Mesodermal cell (in vitro differentiated cells): Measurements from ENCODE around the gene POLR2L.

Experiments used
- H3K27ac ChIP-seq: 2 replicates; pipeline ENCODE4 v1.7.0; 2013; ENCODE audit warnings: mild to moderate bottlenecking, low read depth, low read length, moderate library complexity; ENCODE audit not compliant: severe bottlenecking
- H3K36me3 ChIP-seq: 2 replicates; pipeline ENCODE4 v1.7.1; 2013; ENCODE audit warnings: mild to moderate bottlenecking, low read length, moderate library complexity; ENCODE audit not compliant: control insufficient read depth, insufficient read depth
- H3K4me1 ChIP-seq: one replicate; pipeline ENCODE4 v1.7.1; 2013; ENCODE audit warnings: mild to moderate bottlenecking, low read length; ENCODE audit not compliant: insufficient read depth, control insufficient read depth, poor library complexity, severe bottlenecking
- H3K4me3 ChIP-seq: 2 replicates; pipeline ENCODE4 v1.7.0; 2013; ENCODE audit warnings: low read length, control low read depth, mild to moderate bottlenecking; ENCODE audit not compliant: insufficient read depth, poor library complexity, severe bottlenecking; ENCODE audit errors: extremely low read depth
- H3K9me3 ChIP-seq: 2 replicates; pipeline ENCODE4 v1.7.1; 2013; ENCODE audit warnings: mild to moderate bottlenecking, low read length, moderate library complexity; ENCODE audit not compliant: control insufficient read depth
- WGBS, 2 experiments: methylation state at CpG; one replicate each; pipeline ENCODE4 v1.1.5; 2013; ENCODE audit warnings: missing lambda C conversion rate in 2 of 2; ENCODE audit not compliant: insufficient coverage in 2 of 2; 5-methylcytosine and 5-hydroxymethylcytosine counted together

Gene POLR2L

DNA sequence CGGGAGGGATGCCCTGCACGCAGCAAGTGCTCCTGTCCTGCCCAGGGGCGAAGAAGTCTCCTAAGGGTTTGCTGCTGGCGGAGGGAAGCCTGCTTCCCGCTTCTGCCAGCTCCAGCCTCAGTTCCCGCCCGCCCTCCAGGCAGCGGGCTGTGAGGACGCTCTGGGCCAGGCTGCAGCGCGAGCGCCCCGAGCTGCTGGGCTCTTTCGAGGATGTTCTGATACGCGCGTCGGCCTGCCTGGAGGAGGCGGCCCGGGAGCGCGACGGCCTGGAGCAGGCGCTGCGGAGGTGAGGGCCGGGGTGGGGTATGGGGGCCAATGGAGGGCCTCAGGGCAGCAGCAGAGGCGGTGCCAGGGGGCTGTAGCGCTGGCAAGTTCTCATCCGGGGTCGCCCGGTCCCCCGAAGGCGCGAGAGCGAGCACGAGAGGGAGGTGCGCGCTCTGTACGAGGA, 12.5 kb downstream of the POLR2L start:
- no peak overlapping the region for H3K27ac ChIP-seq
- no peaks in the 10 kb centered on the region for H3K9me3 ChIP-seq
- peaks cover 4% of the 10 kb centered on the region for H3K36me3 ChIP-seq
- peaks cover 51% of the 10 kb centered on the region for H3K4me1 ChIP-seq
- H3K4me3 ChIP-seq: peak overlapping the region; percentile 31
- WGBS, 2 experiments: 1 to 2% methylated on average over 38 to 39 of the region's 39 CpGs

DNA sequence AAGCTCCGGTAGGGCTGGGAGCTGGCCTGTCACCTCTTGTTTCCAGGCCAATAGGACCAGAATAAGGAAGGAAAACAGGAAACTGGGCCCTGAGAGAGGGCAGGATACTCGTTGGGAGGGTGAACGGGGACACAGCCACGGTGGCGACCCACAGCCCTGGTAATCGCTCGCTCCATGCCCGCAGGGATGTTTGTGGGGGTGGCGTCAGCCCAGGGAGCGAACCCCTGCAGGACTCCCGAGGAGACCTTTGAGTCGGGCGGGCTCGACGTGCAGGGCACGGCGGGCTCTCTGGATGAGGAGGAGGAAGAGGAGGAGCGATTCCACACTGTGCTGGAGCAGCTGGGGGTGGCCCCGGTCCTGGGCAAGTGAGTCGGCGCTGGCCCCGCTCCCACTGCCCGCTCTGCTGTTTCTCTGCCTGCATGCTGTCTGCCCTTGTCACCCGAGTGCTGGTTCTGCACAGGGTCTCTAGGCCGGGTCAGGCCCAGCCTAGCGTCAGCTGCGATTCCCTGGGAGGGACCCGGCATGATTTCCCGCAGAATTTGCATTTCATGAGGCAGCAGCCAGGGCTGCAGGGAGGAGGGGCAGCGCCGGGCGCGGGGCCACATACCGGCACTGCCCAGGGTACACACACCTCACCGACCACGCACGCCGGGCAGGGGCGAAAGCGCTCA, 13.0 kb downstream of the POLR2L start:
- Histone ChIP-seq H3K27ac (peak overlapping the region; percentile 36), H3K36me3 (peaks cover 6% of the 10 kb centered on the region), H3K4me3 (peak overlapping the region; percentile 31), H3K4me1 (peaks cover 45% of the 10 kb centered on the region), H3K9me3 (no peaks in the 10 kb centered on the region)
- 7 to 8% methylated on average over 31 to 34 of the region's 40 CpGs for WGBS, 2 experiments

- H3K4me3 ChIP-seq: no peak overlapping the region
- H3K4me1 ChIP-seq: peaks cover 43% of the 10 kb centered on the region
- H3K9me3 ChIP-seq: no peaks in the 10 kb centered on the region
- peak overlapping the region; percentile 36 for H3K27ac ChIP-seq
- H3K36me3 ChIP-seq: peaks cover 13% of the 10 kb centered on the region
- whole genome bisulfite sequencing, 2 experiments: 42 to 59% methylated on average over 14 to 20 of the region's 21 CpGs
Observed at GRCh38 chr11:828506-829175, 13.7 kb downstream of the POLR2L start.

- 48 to 53% methylated on average over 5 of the region's 5 CpGs for WGBS, 2 experiments
- Histone ChIP-seq H3K4me3 (peak within 1 kb of the TSS; percentile 28), H3K27ac (peak within 1 kb of the TSS; percentile 36), H3K9me3 (no peaks in the 10 kb centered on the region), H3K4me1 (peaks cover 43% of the 10 kb centered on the region), H3K36me3 (peaks cover 13% of the 10 kb centered on the region)
Observed at GRCh38 chr11:827897-828192, 14.5 kb downstream of the POLR2L start, which contains the start of gene CRACR2B. Gene CRACR2B (plus strand): TSS chr11:827919. CDS start chr11:828608, 689 bp downstream.

DNA sequence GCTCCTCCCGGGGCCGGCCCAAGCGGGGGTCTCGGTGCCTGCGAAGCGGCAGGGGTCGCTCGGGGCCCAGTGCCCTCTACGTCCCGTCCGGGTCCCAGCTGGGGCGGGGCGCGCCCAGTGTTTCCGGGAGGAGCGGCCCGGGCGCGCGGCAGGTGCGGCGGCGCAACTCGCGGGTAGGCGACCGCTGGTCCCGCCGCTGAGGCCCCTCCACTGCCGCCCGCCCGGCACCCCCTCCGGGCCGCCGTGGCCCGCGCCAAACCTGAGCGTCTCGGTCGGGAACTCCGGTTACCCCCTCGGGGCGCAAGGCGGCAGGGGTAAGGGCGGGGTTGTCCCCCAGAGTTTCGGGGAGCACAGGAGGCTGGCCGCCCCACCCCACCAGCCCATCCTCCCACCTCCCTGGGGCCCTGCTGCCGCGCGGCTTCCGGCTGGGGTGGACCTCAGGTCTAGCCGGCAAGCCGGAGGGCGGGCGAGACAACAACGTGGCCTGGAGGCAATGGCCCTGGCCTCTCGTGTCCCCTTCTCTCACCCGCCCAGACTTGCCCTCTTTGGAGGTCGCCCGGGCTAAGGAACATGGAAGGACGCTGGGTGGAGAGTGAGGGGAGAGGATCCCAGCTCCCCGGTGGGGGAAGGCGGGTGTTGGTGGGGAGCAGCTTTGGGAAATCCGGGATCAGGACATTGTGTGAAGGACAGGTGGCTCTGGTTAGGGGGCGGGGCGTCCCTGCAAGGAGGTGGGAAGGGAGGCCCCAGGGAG, 15.0 kb downstream of the POLR2L start:
- Histone ChIP-seq H3K4me3 (peak overlapping the region; percentile 28), H3K36me3 (peaks cover 18% of the 10 kb centered on the region), H3K4me1 (peaks cover 43% of the 10 kb centered on the region), H3K27ac (no peak overlapping the region), H3K9me3 (no peaks in the 10 kb centered on the region)
- 2 to 3% methylated on average over 56 to 61 of the region's 66 CpGs for WGBS, 2 experiments

DNA sequence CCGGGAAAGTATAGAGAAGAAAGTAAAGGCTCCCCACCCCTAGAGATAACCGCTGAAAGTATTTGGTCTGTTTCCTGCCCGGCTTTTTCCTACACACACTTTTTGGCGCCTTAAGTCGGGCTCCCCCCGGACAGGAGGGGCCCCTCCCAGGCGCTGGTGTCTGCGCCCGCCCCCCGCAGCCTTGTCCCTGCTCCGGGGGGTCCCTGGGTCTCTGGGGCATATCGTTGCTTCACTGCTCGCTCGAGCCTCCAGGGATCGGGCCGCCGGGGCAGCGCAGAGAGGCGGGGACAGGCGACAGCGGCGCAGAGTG, 15.5 kb downstream of the POLR2L start:
- Histone ChIP-seq H3K27ac (no peak overlapping the region), H3K36me3 (peaks cover 21% of the 10 kb centered on the region), H3K9me3 (no peaks in the 10 kb centered on the region), H3K4me3 (peak overlapping the region; percentile 28), H3K4me1 (peaks cover 42% of the 10 kb centered on the region)
- 5% methylated on average over 20 to 21 of the region's 22 CpGs for WGBS, 2 experiments

DNA sequence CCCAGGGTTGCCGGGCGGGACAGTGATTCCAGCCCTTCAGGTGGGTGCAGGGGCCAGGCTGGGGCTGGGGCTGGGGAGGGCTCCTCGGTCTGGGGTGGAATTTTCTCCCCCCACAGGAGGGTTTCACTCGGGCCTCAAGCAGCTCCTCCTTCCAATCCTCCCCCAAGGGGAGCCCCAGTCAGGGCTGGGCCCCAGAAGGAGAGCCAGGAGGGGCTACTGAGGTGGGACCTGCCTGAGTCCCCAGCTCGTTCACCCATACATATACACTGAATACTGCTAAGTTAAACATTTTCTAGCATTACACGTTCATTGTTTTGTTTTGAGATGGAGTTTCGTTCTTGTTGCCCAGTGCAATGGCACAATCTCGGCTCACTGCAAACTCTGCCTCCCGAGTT, 16.1 kb downstream of the POLR2L start:
- WGBS, 2 experiments: 86 to 87% methylated on average over 5 to 6 of the region's 9 CpGs
- no peak overlapping the region for H3K4me3 ChIP-seq
- H3K9me3 ChIP-seq: no peaks in the 10 kb centered on the region
- peaks cover 36% of the 10 kb centered on the region for H3K4me1 ChIP-seq
- no peak overlapping the region for H3K27ac ChIP-seq
- H3K36me3 ChIP-seq: peaks cover 26% of the 10 kb centered on the region

- no peak overlapping the region for H3K27ac ChIP-seq
- H3K4me3 ChIP-seq: no peak overlapping the region
- H3K4me1 ChIP-seq: peaks cover 35% of the 10 kb centered on the region
- peaks cover 26% of the 10 kb centered on the region for H3K36me3 ChIP-seq
- no peaks in the 10 kb centered on the region for H3K9me3 ChIP-seq
- 94 to 96% methylated on average over 8 of the region's 12 CpGs for WGBS, 2 experiments
Observed at GRCh38 chr11:825366-826226, 16.7 kb downstream of the POLR2L start.

GRCh38 chr11:824942-825341, 17.4 kb downstream of the POLR2L start:
- WGBS, 2 experiments: 89 to 97% methylated on average over 4 to 5 of the region's 11 CpGs
- H3K36me3 ChIP-seq: peaks cover 26% of the 10 kb centered on the region
- H3K4me3 ChIP-seq: no peak overlapping the region

GRCh38 chr11:824292-824880, 17.9 kb downstream of the POLR2L start:
- WGBS, 2 experiments: 96% methylated on average over 54 of the region's 59 CpGs
- Histone ChIP-seq H3K9me3 (no peaks in the 10 kb centered on the region), H3K4me1 (peaks cover 31% of the 10 kb centered on the region), H3K27ac (no peak overlapping the region), H3K4me3 (no peak overlapping the region), H3K36me3 (peaks cover 26% of the 10 kb centered on the region)

More at GRCh38 chr11:824942-825341, 17.4 kb downstream of the POLR2L start:
- no peak overlapping the region for H3K27ac ChIP-seq
- peaks cover 37% of the 10 kb centered on the region for H3K4me1 ChIP-seq
- no peaks in the 10 kb centered on the region for H3K9me3 ChIP-seq
